Mesothelial cell of epicardium (in vitro differentiated cells): ENCODE measurements around the gene METTL17. TPM values are rescaled to one million over a fixed set of nuclear protein-coding genes. Genes with fewer than 3 reads are reported as not detected.
"Not testable (repeated sequence)": the region's sequence is repeated elsewhere in the genome, so short reads cannot be mapped to it uniquely, and the experiment has no call there.

Source experiments
- DNase-seq, 2 experiments: peaks; one replicate each; pipeline ENCODE4 v3.0.0; 2021; ENCODE audit warnings: low spot score in 2 of 2; ENCODE audit not compliant: unreplicated experiment in 2 of 2
- H3K27ac Mint-ChIP-seq: 2 replicates; pipeline ENCODE4 v1.8.0; 2021; ENCODE audit warnings: mixed read lengths
- H3K27me3 Mint-ChIP-seq: 2 replicates; pipeline ENCODE4 v1.8.0; 2021; ENCODE audit warnings: low read depth, mixed read lengths
- H3K36me3 Mint-ChIP-seq: 2 replicates; pipeline ENCODE4 v1.8.0; 2021; ENCODE audit warnings: mixed read lengths
- H3K4me1 Mint-ChIP-seq: 2 replicates; pipeline ENCODE4 v1.8.0; 2021; ENCODE audit warnings: mixed read lengths
- H3K4me3 Mint-ChIP-seq: 2 replicates; pipeline ENCODE4 v1.8.0; 2021; ENCODE audit warnings: mild to moderate bottlenecking, moderate library complexity, mixed read lengths
- H3K9me3 Mint-ChIP-seq: 2 replicates; pipeline ENCODE4 v1.8.0; 2021; ENCODE audit warnings: mixed read lengths
- CTCF ChIP-seq: fragments of 200-600 bp; sonication (generic); IDR thresholded peaks from one replicate; pipeline ENCODE4 v1.5.0; 2021; ENCODE audit warnings: antibody characterized with exemption; ENCODE audit not compliant: unreplicated experiment
- total RNA-seq: library from RNA; stranded (reverse); gene quantifications from 3 replicates; pipeline ENCODE4 v1.2.1, GENCODE V29; 2021

METTL17 gene
- total RNA-seq, 1 donor from 2014 or later = 72.4 TPM

- no peaks in the 10 kb centered on the region for H3K36me3 Mint-ChIP-seq
- TF ChIP-seq CTCF = no peak
Measured at GRCh38 chr14:21037156-21037555, 47.4 kb downstream of the METTL17 start.

DNA sequence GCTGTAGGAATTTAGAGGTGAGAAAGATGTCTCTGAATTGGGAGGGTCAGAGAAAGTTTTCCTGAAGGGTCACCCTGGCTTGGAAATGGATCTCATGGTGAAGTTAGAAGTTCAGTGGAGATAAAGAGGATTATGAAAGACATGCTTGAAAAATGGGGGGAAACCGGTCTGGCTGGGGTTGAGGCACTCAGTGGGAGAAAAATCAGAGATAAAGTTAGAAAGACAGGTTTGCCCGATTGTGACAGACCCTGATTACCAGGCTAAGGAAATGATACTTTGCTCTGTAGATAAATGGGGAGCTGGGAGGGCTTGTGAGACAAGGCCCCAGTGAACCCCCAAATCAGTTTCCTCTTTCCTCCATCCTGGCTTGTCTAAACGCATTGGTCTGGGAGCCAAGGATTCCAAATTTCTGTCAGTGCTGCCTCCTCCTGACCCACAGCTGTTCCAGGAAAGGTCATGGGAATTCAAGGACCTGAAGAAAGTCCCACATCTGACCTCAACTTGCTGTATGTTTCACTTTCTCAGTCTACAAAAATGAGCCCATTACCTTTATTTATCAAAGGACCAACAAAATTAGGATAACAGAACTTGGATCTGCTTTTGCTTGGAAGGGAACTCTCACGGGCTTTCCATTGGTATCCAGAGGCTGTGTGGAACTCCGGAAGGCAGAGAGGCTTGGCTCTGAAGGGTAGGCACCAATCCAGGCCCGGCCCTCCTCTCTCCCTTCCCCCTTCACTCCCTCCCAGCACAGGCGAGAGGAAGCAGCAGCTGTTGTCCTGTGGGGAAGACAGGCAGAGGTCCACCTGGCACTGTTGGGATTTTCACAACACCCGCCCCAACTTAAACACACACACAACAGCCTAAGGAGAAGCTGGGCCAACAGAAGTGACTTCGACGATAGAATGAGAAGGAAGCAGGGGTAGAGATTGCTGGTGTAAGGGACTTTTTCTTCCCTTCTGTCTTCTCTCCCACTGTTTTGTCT, 49.0 kb downstream of the METTL17 start:
- H3K4me1 Mint-ChIP-seq = peaks cover 58% of the 10 kb centered on the region
- no peaks in the 10 kb centered on the region for H3K9me3 Mint-ChIP-seq
- DNase-seq = peak in 1 of 2 experiments; percentile 50
- no peaks in the 10 kb centered on the region for H3K36me3 Mint-ChIP-seq
- H3K27me3 Mint-ChIP-seq = no peaks in the 10 kb centered on the region
- H3K27ac Mint-ChIP-seq = peak overlapping the region; percentile 80
- no peak for TF ChIP-seq CTCF
- H3K4me3 Mint-ChIP-seq = peak overlapping the region; percentile 15

More at GRCh38 chr14:21037156-21037555, 47.4 kb downstream of the METTL17 start:
- Mint-ChIP-seq H3K27me3 (no peaks in the 10 kb centered on the region), H3K4me3 (no peak overlapping the region), H3K4me1 (peaks cover 44% of the 10 kb centered on the region), H3K9me3 (peaks cover 5% of the 10 kb centered on the region), H3K27ac (no peak overlapping the region)
- DNase-seq = no peak

GRCh38 chr14:21039585-21040369, 50.0 kb downstream of the METTL17 start:
- peak; percentile 24 for TF ChIP-seq CTCF
- H3K4me3 Mint-ChIP-seq = no peak overlapping the region
- no peaks in the 10 kb centered on the region for H3K36me3 Mint-ChIP-seq
- no peaks in the 10 kb centered on the region for H3K9me3 Mint-ChIP-seq
- H3K27me3 Mint-ChIP-seq = no peaks in the 10 kb centered on the region
- DNase-seq = peak in 1 of 2 experiments; percentile 45
- peaks cover 64% of the 10 kb centered on the region for H3K4me1 Mint-ChIP-seq
- peak overlapping the region; percentile 80 for H3K27ac Mint-ChIP-seq

GRCh38 chr14:21040370-21040925, 50.7 kb downstream of the METTL17 start:
- no peak overlapping the region for H3K27ac Mint-ChIP-seq
- H3K9me3 Mint-ChIP-seq = no peaks in the 10 kb centered on the region
- H3K27me3 Mint-ChIP-seq = no peaks in the 10 kb centered on the region
- H3K4me3 Mint-ChIP-seq = no peak overlapping the region
- H3K36me3 Mint-ChIP-seq = no peaks in the 10 kb centered on the region
- TF ChIP-seq CTCF = no peak
- H3K4me1 Mint-ChIP-seq = peaks cover 61% of the 10 kb centered on the region
- DNase-seq = no peak

DNA sequence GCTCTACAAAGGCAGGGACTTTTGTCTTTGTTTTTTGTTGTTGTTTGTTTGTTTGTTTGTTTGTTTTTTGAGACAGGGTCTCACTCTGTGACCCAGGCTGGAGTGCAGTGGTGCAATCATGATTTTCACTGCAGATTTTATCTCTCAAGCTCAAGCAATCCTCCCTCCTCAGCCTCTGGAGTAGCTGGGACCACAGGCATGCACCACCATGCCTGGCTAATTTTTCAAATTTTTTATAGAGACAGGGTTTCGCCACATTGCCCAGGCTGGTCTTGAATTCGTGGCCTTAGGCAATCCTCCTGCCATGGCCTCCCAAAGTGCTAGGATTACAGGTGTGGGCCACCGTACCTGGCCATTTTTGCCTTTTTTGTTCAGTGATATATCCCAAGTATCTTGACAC, 51.2 kb downstream of the METTL17 start:
- H3K4me3 Mint-ChIP-seq, H3K9me3 Mint-ChIP-seq, H3K27me3 Mint-ChIP-seq, H3K36me3 Mint-ChIP-seq, H3K27ac Mint-ChIP-seq, DNase-seq: not testable (repeated sequence)
- H3K4me1 Mint-ChIP-seq = peaks cover 61% of the 10 kb centered on the region
